Transverse colon (tissue), 4 donors: ENCODE data around the gene KNDC1. TPM values are rescaled to one million over a fixed set of nuclear protein-coding genes. Genes with fewer than 3 reads are reported as not detected.

Experiments
- DNase-seq: peaks from one replicate; pipeline ENCODE4 v3.0.0-alpha.2; 2019
- H3K27ac ChIP-seq, 4 donors: fragments of 200-600 bp; sonication (generic); 2 replicates each; pipeline ENCODE4 v1.5.1; 2016 to 2018; ENCODE audit warnings: inconsistent platforms in 4 of 4
- H3K27me3 ChIP-seq: fragments of 200-600 bp; sonication (generic); 2 replicates; pipeline ENCODE4 v1.5.1; 2017; ENCODE audit warnings: inconsistent platforms
- H3K36me3 ChIP-seq, 4 donors: fragments of 200-600 bp; sonication (generic); 2 replicates each; pipeline ENCODE4 v1.5.1; 2017 to 2019; ENCODE audit warnings: inconsistent platforms in 4 of 4
- H3K4me1 ChIP-seq, 4 donors: fragments of 200-600 bp; sonication (generic); 2 replicates each; pipeline ENCODE4 v1.5.1; 2017 to 2020; ENCODE audit warnings: inconsistent platforms in 4 of 4
- H3K4me3 ChIP-seq, 4 donors: fragments of 200-600 bp; sonication (generic); 1 replicate in 1 of 4; 2 replicates in 3 of 4; pipeline versions ENCODE4 v1.5.1 to v1.6.1; 2017 to 2019; ENCODE audit warnings: inconsistent platforms in 4 of 4
- H3K9me3 ChIP-seq, 2 donors: fragments of 200-600 bp; sonication (generic); 2 replicates each; pipeline ENCODE4 v1.5.1; 2017 to 2019; ENCODE audit warnings: inconsistent platforms in 2 of 2
- EP300 ChIP-seq: sonication (generic); formaldehyde crosslinking; IDR thresholded peaks from one replicate; pipeline ENCODE4 v1.6.1; 2017; ENCODE audit warnings: antibody characterized with exemption, low read depth
- POLR2A ChIP-seq: fragments of 450-650 bp; IDR thresholded peaks from one replicate; pipeline ENCODE4 v1.6.1; 2016; ENCODE audit warnings: antibody characterized with exemption, mild to moderate bottlenecking, moderate library complexity
- POLR2AphosphoS5 ChIP-seq, 3 donors: sonication (generic); formaldehyde crosslinking; IDR thresholded peaks; one replicate each; pipeline ENCODE4 v1.6.1; 2016; ENCODE audit warnings: antibody characterized with exemption in 3 of 3
- WGBS, 2 donors: methylation state at CpG; one replicate each; pipeline ENCODE4 v1.1.5; 2018; ENCODE audit warnings: low coverage in 1 of 2; 5-methylcytosine and 5-hydroxymethylcytosine counted together
- in situ Hi-C, 4 donors: fragments of 200-750 bp; cut with MboI; loops; one replicate each; pipeline versions ENCODE4 v1.15.0 to v1.15.1; 2017; ENCODE audit warnings: low sequenced_read_pairs in 3 of 4, low pct_ligation_motif_present in 1 of 4, low pct_unique_long_range_greater_than_20kb in 1 of 4
- intact Hi-C: fragments of 100-400 bp; cut with DNase I; formaldehyde crosslinking; loops from one replicate; pipeline ENCODE4 v1.15.1; 2023; ENCODE audit warnings: low total_unique reads
- total RNA-seq, 4 donors: library from RNA; depleted of rRNA; stranded (reverse); fragments of >200 nt; gene quantifications; one replicate each; pipeline ENCODE4 v1.1.0, GENCODE V29; 2016
- TF ChIP-seq, protein P1 (sequence below), 5 experiments: fragments of 200-600 bp in 3 of 5; fragments of 450-650 bp in 2 of 5; sonication (generic) in 3 of 5; IDR thresholded peaks; 1 replicate in 2 of 5; 2 replicates in 3 of 5; pipeline ENCODE4 v1.5.1; 2016 to 2017; ENCODE audit warnings: antibody characterized with exemption in 5 of 5, inconsistent platforms in 3 of 5, mild to moderate bottlenecking in 2 of 5, moderate library complexity in 1 of 5

KNDC1 gene
- total RNA-seq, 4 donors from 2014 or later = 0.14 to 1.2 TPM; not detected in 2

GRCh38 chr10:133154996-133155778, 4.8 kb upstream of the KNDC1 start:
- Histone ChIP-seq H3K4me3 (no peak overlapping the region), H3K4me1 (no peaks in the 10 kb centered on the region), H3K9me3 (no peaks in the 10 kb centered on the region), H3K27ac (no peak overlapping the region), H3K27me3 (peaks cover 31% of the 10 kb centered on the region), H3K36me3 (no peaks in the 10 kb centered on the region)
- TF ChIP-seq POLR2A (no peak), EP300 (no peak), POLR2AphosphoS5 (IDR thresholded peaks at IDR 0.05) (no peak)
- TF ChIP-seq, protein P1, sequence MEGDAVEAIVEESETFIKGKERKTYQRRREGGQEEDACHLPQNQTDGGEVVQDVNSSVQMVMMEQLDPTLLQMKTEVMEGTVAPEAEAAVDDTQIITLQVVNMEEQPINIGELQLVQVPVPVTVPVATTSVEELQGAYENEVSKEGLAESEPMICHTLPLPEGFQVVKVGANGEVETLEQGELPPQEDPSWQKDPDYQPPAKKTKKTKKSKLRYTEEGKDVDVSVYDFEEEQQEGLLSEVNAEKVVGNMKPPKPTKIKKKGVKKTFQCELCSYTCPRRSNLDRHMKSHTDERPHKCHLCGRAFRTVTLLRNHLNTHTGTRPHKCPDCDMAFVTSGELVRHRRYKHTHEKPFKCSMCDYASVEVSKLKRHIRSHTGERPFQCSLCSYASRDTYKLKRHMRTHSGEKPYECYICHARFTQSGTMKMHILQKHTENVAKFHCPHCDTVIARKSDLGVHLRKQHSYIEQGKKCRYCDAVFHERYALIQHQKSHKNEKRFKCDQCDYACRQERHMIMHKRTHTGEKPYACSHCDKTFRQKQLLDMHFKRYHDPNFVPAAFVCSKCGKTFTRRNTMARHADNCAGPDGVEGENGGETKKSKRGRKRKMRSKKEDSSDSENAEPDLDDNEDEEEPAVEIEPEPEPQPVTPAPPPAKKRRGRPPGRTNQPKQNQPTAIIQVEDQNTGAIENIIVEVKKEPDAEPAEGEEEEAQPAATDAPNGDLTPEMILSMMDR (IDR thresholded peaks at IDR 0.05) = no peak
- in situ Hi-C loops = no loop called here
- WGBS, 2 donors = 83 to 88% methylated on average over 13 to 30 of the region's 30 CpGs
- intact Hi-C loops = no loop called here
- DNase-seq = no peak

DNA sequence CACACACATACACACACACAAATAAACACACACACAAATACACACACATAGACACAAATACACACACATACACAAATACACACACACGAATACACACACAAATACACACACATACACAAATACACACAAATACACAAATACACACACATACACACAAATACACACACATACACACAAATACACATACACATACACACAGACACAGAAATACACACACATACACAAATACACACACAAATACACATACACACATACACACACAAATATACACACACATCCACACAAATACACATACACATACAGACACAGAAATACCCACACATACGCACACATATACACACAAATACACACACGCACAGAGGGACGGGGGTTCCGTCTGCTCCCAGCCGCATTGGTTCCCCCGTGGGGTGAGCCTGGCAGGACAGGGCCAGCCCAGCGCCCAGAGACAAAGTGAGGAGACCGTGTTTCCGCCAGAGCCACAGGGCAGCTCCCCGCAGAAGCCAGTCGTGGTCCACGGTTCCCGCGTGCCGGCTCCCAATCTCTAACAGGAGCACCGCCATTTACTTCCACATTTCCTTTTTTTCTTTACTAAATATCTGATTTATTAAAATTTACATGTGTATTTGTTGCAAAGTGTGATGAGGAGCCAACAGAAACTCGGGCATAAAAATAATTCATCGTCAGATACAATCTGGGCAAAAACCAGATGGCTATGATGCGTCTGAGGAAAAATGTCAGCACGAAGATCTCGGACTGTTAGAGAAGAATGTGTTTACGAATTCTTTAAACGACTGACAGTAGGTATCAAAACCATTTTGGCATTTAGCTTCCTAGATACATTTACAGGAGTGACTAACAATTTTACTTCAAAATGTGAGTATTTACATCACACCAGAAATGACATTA, 3.1 kb upstream of the KNDC1 start:
- Histone ChIP-seq H3K4me3 (no peak overlapping the region), H3K27ac (no peak overlapping the region), H3K36me3 (no peaks in the 10 kb centered on the region), H3K4me1 (peaks cover 0 to 15% (median 12%) of the 10 kb centered on the region in 4 donors), H3K27me3 (peaks cover 35% of the 10 kb centered on the region), H3K9me3 (no peaks in the 10 kb centered on the region)
- TF ChIP-seq, protein P1 (IDR thresholded peaks at IDR 0.05) = no peak
- TF ChIP-seq POLR2AphosphoS5 (IDR thresholded peaks at IDR 0.05) (no peak), EP300 (no peak), POLR2A (no peak)
- WGBS, 2 donors = 68 to 82% methylated on average over 18 to 24 of the region's 24 CpGs
- in situ Hi-C loops (no loop called here), intact Hi-C loops (no loop called here)
- DNase-seq = no peak

- no peaks in the 10 kb centered on the region for H3K9me3 ChIP-seq
- 76% methylated on average over 30 of the region's 34 CpGs; no CpG with 5 or more reads in 1 of the 2 donors for WGBS, 2 donors
- no peak overlapping the region for H3K27ac ChIP-seq
- H3K4me1 ChIP-seq = peaks cover 0 to 15% (median 12%) of the 10 kb centered on the region in 4 donors
- in situ Hi-C loops = no loop called here
- TF ChIP-seq POLR2A = no peak
- TF ChIP-seq POLR2AphosphoS5 (IDR thresholded peaks at IDR 0.05) = no peak
- TF ChIP-seq, protein P1 (IDR thresholded peaks at IDR 0.05) = no peak
- TF ChIP-seq EP300 = no peak
- H3K4me3 ChIP-seq = no peak overlapping the region
- H3K27me3 ChIP-seq = peaks cover 44% of the 10 kb centered on the region
- no peak for DNase-seq
- intact Hi-C loops = no loop called here
- no peaks in the 10 kb centered on the region for H3K36me3 ChIP-seq
Measured at GRCh38 chr10:133157662-133158436, 2.2 kb upstream of the KNDC1 start.

- H3K27me3 ChIP-seq = peaks cover 49% of the 10 kb centered on the region
- no peaks in the 10 kb centered on the region for H3K36me3 ChIP-seq
- no peak for DNase-seq
- 76% methylated on average over 12 of the region's 12 CpGs; no CpG with 5 or more reads in 1 of the 2 donors for WGBS, 2 donors
- TF ChIP-seq, protein P1 (IDR thresholded peaks at IDR 0.05) = no peak
- TF ChIP-seq POLR2A = no peak
- H3K4me1 ChIP-seq = peaks cover 0 to 15% (median 12%) of the 10 kb centered on the region in 4 donors
- H3K4me3 ChIP-seq = no peak overlapping the region
- intact Hi-C loops (no loop called here), in situ Hi-C loops (no loop called here)
- H3K27ac ChIP-seq = no peak overlapping the region
- no peaks in the 10 kb centered on the region for H3K9me3 ChIP-seq
Measured at GRCh38 chr10:133158437-133158755, 1.6 kb upstream of the KNDC1 start.
